OCI-LY3 (cell line): Measurements from ENCODE around the gene HBQ1.

ENCODE experiments used
- CTCF ChIP-seq: fragments of 200-600, 300-600 bp; sonication (generic); IDR thresholded peaks from 2 replicates; pipeline ENCODE4 v1.5.1; 2014; ENCODE audit warnings: antibody characterized with exemption, low read length, low read depth
- EZH2phosphoT487 ChIP-seq: fragments of 200-600 bp; shearing (Covaris generic); IDR thresholded peaks from 2 replicates; pipeline ENCODE4 v1.6.1; 2018; ENCODE audit warnings: antibody characterized with exemption, mixed run types, low read depth

DNA sequence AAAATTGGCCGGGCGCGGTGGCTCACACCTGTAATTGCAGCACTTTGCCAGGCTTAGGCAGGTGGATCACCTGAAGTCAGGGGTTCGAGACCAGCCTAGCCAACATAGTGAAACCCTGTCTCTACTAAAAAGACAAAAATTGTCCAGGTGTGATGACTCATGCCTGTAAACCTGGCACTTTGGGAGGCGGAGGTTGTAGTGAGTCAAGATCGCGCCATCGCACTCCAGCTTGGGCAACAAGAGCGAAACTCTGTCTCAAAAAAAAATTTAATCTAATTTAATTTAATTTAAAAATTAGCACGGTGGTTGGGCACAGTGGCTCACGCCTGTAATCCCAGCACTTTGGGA lies 1.6 kb upstream of the HBQ1 start:
- TF ChIP-seq CTCF: no peak
- no peak for TF ChIP-seq EZH2phosphoT487
